HL-60 (cell line): ENCODE data around the gene C1QL1.

Experiments used
- DNase-seq, 2 experiments: peaks; one replicate each; pipeline ENCODE4 v3.0.0-alpha.2; 2010 to 2020; ENCODE audit warnings: low read depth in 1 of 2, low spot score in 1 of 2
- H3K27ac ChIP-seq: fragments of 250-450 bp; sonication (Bioruptor Pico); replicated peaks from 2 replicates; pipeline ENCODE4 v1.5.1; 2020; ENCODE audit warnings: mild to moderate bottlenecking, moderate library complexity
- H3K27me3 ChIP-seq: fragments of 250-450 bp; sonication (Bioruptor Pico); 2 replicates; pipeline ENCODE4 v1.5.1; 2021; ENCODE audit warnings: mild to moderate bottlenecking, moderate library complexity; ENCODE audit not compliant: insufficient read depth, poor library complexity, severe bottlenecking
- H3K4me3 ChIP-seq: replicated peaks from 2 replicates; pipeline ENCODE4 v1.5.1; 2011; ENCODE audit warnings: mild to moderate bottlenecking, control low read depth, low read length; ENCODE audit not compliant: insufficient read depth
- GABPA ChIP-seq: IDR thresholded peaks from 2 replicates; pipeline ENCODE4 v1.6.1; 2012; ENCODE audit warnings: low read depth
- POLR2AphosphoS5 ChIP-seq: IDR thresholded peaks from 2 replicates; pipeline ENCODE4 v1.6.1; 2012; ENCODE audit warnings: low read depth
- SPI1 ChIP-seq: IDR thresholded peaks from 2 replicates; pipeline ENCODE4 v1.6.1; 2012; ENCODE audit warnings: low read depth, mild to moderate bottlenecking, borderline replicate concordance
- TF ChIP-seq, protein P1 (sequence below): IDR thresholded peaks from one replicate; pipeline ENCODE4 v1.5.1; 2011; ENCODE audit warnings: low read length, control low read depth, inconsistent platforms; ENCODE audit not compliant: insufficient read depth
- TF ChIP-seq, protein P2 (sequence below): IDR thresholded peaks from 2 replicates; pipeline ENCODE4 v1.6.1; 2012; ENCODE audit warnings: low read depth; ENCODE audit not compliant: insufficient replicate concordance

The C1QL1 gene

DNA sequence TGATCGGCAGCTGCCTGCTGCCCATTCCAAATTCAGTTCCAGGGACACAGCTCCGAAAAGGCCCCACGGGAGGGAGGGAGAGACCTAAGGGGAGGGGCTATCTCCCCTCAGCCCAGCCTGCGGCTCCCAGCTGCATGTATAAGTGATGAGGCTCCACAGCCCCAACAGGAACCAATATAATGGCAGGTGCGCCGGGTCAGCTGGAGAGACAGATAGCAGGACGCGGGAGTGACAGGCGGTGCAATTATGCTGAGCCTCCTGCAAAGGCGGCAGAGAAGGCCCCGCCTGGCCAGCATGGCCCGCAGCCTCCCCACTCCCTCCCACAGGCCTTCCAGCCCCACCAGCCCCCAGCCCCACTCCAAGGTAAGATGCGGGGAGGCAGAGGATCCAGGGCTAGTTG, 8.1 kb upstream of the C1QL1 start:
- no peak for TF ChIP-seq POLR2AphosphoS5
- TF ChIP-seq, protein P1, sequence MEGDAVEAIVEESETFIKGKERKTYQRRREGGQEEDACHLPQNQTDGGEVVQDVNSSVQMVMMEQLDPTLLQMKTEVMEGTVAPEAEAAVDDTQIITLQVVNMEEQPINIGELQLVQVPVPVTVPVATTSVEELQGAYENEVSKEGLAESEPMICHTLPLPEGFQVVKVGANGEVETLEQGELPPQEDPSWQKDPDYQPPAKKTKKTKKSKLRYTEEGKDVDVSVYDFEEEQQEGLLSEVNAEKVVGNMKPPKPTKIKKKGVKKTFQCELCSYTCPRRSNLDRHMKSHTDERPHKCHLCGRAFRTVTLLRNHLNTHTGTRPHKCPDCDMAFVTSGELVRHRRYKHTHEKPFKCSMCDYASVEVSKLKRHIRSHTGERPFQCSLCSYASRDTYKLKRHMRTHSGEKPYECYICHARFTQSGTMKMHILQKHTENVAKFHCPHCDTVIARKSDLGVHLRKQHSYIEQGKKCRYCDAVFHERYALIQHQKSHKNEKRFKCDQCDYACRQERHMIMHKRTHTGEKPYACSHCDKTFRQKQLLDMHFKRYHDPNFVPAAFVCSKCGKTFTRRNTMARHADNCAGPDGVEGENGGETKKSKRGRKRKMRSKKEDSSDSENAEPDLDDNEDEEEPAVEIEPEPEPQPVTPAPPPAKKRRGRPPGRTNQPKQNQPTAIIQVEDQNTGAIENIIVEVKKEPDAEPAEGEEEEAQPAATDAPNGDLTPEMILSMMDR = no peak
- TF ChIP-seq SPI1 = no peak
- TF ChIP-seq, protein P2, sequence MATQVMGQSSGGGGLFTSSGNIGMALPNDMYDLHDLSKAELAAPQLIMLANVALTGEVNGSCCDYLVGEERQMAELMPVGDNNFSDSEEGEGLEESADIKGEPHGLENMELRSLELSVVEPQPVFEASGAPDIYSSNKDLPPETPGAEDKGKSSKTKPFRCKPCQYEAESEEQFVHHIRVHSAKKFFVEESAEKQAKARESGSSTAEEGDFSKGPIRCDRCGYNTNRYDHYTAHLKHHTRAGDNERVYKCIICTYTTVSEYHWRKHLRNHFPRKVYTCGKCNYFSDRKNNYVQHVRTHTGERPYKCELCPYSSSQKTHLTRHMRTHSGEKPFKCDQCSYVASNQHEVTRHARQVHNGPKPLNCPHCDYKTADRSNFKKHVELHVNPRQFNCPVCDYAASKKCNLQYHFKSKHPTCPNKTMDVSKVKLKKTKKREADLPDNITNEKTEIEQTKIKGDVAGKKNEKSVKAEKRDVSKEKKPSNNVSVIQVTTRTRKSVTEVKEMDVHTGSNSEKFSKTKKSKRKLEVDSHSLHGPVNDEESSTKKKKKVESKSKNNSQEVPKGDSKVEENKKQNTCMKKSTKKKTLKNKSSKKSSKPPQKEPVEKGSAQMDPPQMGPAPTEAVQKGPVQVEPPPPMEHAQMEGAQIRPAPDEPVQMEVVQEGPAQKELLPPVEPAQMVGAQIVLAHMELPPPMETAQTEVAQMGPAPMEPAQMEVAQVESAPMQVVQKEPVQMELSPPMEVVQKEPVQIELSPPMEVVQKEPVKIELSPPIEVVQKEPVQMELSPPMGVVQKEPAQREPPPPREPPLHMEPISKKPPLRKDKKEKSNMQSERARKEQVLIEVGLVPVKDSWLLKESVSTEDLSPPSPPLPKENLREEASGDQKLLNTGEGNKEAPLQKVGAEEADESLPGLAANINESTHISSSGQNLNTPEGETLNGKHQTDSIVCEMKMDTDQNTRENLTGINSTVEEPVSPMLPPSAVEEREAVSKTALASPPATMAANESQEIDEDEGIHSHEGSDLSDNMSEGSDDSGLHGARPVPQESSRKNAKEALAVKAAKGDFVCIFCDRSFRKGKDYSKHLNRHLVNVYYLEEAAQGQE = no peak
- TF ChIP-seq GABPA = no peak
- no peak for DNase-seq
- H3K4me3 ChIP-seq = no peak overlapping the region
- H3K27ac ChIP-seq = no peak overlapping the region
- H3K27me3 ChIP-seq = peaks cover 26% of the 10 kb centered on the region

DNA sequence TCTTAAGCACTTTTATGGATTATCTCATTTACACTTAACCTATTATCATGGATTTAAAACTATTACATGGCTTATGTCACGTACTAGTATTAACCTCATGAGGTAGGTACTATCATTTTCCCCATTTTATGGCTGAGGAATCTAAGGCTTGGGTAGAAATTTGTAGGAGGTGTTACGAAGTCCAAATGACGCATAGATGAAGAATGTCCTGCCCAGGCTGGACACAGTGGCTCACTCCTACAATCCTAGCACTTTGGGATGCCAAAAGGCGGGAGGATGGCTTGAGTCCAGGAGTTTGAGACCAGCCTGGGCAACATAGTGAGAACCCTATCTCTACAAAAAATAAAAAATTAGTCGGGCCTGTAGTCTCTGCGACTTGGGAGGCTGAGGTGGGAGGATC, 4.8 kb upstream of the C1QL1 start:
- Histone ChIP-seq H3K27ac (no peak overlapping the region), H3K4me3 (no peak overlapping the region), H3K27me3 (peaks cover 45% of the 10 kb centered on the region)
- TF ChIP-seq, protein P2 = no peak
- TF ChIP-seq POLR2AphosphoS5 = no peak
- TF ChIP-seq SPI1 = no peak
- TF ChIP-seq GABPA = no peak
- TF ChIP-seq, protein P1 = no peak
- DNase-seq = no peak

DNA sequence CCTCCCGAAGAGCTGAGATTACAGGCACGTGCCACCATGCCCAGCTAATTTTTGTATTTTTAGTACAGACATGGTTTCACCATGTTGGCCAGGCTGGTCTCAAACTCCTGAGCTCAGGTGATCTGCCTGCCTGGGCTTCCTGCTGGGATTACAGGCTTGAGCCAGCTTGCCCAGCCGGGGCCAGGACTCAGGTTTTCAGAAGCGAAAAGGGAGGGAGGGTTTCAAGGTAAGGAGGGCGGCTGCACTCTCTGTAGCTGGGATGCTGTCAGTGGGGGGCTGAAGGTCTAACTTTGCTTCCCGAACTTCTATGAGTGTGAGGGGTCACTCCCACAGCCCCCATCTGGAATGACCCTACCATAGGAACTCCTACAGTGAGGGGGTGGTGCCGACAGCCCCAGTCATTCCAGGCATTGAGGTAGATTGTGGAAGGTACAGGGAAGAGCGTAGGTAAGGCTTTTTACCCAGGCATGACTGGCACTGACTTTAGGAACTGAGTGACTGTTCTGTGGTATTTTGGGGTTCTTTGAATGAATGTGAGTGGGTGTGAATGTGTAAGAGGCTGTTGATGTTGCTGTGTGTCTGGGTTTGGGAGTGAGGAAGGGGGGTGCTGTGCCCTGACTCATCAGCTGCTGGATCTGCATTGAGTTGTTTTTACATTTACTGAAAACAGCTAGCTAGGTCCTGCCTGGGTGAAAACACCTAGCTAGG, 3.8 kb upstream of the C1QL1 start:
- no peak overlapping the region for H3K4me3 ChIP-seq
- no peak for DNase-seq

More for the DNA sequence above, 3.8 kb upstream of the C1QL1 start:
- TF ChIP-seq, protein P1 = no peak
- TF ChIP-seq POLR2AphosphoS5 (no peak), GABPA (no peak), SPI1 (no peak)
- TF ChIP-seq, protein P2 = no peak
- peaks cover 51% of the 10 kb centered on the region for H3K27me3 ChIP-seq
- H3K27ac ChIP-seq = no peak overlapping the region
